Omental fat pad (tissue), 4 donors: ENCODE measurements around the gene RNF151. TPM values are rescaled to one million over a fixed set of nuclear protein-coding genes. Genes with fewer than 3 reads are reported as not detected.
A peak's percentile ranks its signal among the peaks of the same experiment; 100 is the strongest.

Experiments
- ATAC-seq: fragments of 150-250 bp; one replicate; pipeline ENCODE4 v1.9.1; 2016; ENCODE audit warnings: mild to moderate bottlenecking, moderate library complexity; ENCODE audit not compliant: low FRiP score
- DNase-seq: peaks from one replicate; pipeline ENCODE4 v3.0.0-alpha.2; 2019; ENCODE audit warnings: low spot score
- total RNA-seq, 4 donors: library from RNA; depleted of rRNA; stranded (reverse); fragments of >200 nt; gene quantifications; one replicate each; pipeline ENCODE4 v1.1.0, GENCODE V29; 2016
- TF ChIP-seq, protein P1 (sequence below), 3 donors: fragments of 450-650 bp; IDR thresholded peaks; one replicate each; pipeline ENCODE4 v1.5.1; 2016 to 2017; ENCODE audit warnings: antibody characterized with exemption in 3 of 3, mild to moderate bottlenecking in 3 of 3, moderate library complexity in 2 of 3

The RNF151 gene
- total RNA-seq, 4 donors from 2014 or later: not detected

GRCh38 chr16:2004795-2005517 lies 38.3 kb downstream of the RNF151 start:
- DNase-seq (no peak), ATAC-seq (no peak)
- TF ChIP-seq, protein P1, sequence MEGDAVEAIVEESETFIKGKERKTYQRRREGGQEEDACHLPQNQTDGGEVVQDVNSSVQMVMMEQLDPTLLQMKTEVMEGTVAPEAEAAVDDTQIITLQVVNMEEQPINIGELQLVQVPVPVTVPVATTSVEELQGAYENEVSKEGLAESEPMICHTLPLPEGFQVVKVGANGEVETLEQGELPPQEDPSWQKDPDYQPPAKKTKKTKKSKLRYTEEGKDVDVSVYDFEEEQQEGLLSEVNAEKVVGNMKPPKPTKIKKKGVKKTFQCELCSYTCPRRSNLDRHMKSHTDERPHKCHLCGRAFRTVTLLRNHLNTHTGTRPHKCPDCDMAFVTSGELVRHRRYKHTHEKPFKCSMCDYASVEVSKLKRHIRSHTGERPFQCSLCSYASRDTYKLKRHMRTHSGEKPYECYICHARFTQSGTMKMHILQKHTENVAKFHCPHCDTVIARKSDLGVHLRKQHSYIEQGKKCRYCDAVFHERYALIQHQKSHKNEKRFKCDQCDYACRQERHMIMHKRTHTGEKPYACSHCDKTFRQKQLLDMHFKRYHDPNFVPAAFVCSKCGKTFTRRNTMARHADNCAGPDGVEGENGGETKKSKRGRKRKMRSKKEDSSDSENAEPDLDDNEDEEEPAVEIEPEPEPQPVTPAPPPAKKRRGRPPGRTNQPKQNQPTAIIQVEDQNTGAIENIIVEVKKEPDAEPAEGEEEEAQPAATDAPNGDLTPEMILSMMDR (IDR thresholded peaks at IDR 0.05): no peak

- DNase-seq: no peak
- TF ChIP-seq, protein P1 (IDR thresholded peaks at IDR 0.05): no peak
- no peak for ATAC-seq
Observed at GRCh38 chr16:2005646-2006045, 39.0 kb downstream of the RNF151 start.

GRCh38 chr16:2006317-2006716 lies 39.7 kb downstream of the RNF151 start:
- TF ChIP-seq, protein P1 (IDR thresholded peaks at IDR 0.05): no peak
- no peak for ATAC-seq

GRCh38 chr16:2007081-2007836 lies 40.6 kb downstream of the RNF151 start:
- DNase-seq: no peak
- TF ChIP-seq, protein P1 (IDR thresholded peaks at IDR 0.05): no peak
- no peak for ATAC-seq

More at GRCh38 chr16:2006317-2006716, 39.7 kb downstream of the RNF151 start:
- no peak for DNase-seq

DNA sequence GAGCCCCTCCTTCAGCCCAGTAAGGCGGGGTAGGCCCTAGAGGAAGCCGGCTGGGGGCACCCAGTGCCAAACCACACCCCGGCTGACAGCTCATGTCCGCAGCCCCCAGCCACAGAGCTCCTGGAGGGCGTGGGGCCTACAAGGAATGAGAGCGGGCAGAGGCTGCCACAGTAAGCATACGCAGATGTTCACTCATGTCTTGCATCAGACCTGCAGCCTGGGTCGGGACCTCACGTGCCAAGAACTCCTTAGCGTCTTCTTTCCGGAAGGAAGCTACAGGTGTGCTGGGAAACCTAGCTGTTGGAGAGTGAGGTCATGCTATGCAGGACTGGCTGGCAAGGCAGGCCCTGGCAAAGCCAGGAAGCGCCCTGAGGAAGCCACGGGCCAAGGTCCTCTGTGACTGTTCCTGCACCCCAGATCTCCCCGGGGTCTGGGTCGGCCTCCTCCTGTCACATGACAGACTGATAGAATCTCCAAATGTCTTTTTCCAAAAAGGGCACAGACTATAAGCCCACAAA lies 41.4 kb downstream of the RNF151 start:
- no peak for DNase-seq
- TF ChIP-seq, protein P1 (IDR thresholded peaks at IDR 0.05): no peak
- ATAC-seq: peak; percentile 79

- DNase-seq (no peak), ATAC-seq (peak; percentile 8)
- TF ChIP-seq, protein P1 (IDR thresholded peaks at IDR 0.05): no peak
Observed at GRCh38 chr16:2008631-2009163, 42.0 kb downstream of the RNF151 start.
